Skeletal muscle cell (primary cell): ENCODE data around the gene MGAM2.

ENCODE experiments used
- DNase-seq: peaks from one replicate; pipeline ENCODE4 v3.0.0-alpha.2; 2010; ENCODE audit warnings: low read depth
- H3K4me3 ChIP-seq: 2 replicates; pipeline ENCODE4 v1.5.1; 2011; ENCODE audit warnings: low read depth, mild to moderate bottlenecking, control low read depth, low read length, moderate library complexity

Gene MGAM2

DNA sequence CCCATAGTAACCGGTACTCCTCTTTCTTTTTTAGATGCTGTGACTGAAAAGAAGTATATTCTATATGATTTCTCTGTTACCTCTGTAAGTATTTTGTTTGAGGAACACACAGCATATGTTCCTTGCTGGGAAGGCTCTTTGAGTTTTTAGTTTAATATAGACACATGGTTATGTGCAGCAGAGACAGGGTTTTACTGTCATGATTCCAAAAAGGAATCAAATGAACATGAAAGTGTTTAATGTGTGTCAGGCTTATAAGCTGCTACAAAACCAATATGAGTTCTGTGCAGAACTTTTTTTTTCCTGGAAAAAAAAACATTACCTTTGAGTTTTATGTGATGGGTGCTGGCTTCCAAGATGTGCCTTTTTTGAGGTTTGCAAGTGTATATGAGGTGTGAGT, 50.4 kb downstream of the MGAM2 start:
- DNase-seq, result no peak
- no peak overlapping the region for H3K4me3 ChIP-seq

DNA sequence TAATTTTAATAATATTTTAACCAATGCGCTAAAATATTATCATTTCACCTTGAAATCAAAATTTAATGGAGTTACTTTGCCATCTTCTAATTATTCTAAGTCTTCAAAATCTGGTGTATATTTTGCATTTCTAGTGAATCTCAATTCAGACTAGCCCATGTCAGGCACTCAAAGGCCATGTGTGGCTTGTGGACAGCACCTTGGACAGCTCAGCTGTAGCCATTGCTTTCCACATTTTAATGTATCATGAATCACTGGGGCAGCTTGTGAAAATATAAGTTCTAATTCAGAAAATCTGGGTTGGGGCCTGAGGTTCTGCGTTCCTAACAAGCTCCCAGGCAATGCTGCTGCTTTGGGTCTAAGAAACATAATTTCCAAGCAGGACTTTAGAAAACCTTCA, 57.2 kb downstream of the MGAM2 start:
- H3K4me3 ChIP-seq, result no peak overlapping the region
- no peak for DNase-seq

DNA sequence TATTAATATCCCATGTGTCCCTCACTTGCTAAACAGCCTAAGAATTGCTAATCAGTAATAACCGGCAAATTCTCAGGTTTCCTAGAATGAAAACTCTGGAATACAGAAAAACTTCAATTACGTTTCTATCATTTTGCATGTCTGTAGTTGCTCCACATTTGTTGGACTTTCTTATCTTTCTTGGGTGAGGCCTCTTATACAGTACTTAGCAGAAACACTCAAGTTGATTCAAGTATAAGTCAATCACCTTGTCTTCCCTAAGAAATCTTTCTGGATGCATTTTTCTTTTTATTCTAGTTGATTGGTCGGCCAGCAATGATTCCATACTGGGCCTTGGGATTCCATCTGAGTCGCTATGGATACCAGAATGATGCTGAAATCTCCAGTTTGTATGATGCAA, 61.4 kb downstream of the MGAM2 start:
- H3K4me3 ChIP-seq, result no peak overlapping the region
- no peak for DNase-seq

DNA sequence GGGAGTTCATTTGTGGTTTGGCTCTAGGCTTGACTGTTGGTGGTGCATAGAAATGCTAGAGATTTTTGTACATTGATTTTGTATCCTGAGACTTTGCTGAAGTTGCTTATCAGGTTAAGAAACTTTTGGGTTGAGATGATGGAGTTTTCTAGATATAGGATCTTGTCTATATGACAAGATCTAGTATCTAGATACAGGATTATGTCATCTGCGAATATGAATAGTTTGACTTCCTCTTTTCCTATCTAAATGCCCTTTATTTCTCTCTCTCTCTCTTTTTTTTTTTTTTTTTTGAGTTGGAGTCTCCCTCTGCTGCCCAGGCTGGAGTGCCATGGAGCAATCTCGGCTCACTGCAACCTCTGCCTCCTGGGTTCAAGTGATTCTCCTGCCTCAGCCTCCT, 62.9 kb downstream of the MGAM2 start:
- no peak for DNase-seq
- H3K4me3 ChIP-seq, result no peak overlapping the region

DNA sequence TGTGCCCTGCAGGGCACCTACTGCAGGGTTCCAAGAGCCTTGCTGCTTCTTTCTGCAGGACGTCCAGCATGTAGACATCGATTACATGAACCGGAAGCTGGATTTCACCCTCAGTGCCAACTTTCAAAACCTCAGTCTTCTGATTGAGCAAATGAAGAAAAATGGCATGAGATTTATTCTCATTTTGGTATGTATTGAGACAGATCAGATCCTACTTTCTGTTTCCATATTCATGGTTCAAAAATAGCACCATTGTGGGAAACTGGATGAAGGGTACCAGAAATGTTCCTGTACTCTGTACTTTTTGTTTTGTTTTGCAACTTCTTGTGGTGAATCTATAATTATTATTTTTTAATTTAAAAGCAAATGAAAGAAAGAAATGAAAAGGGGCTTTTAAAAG, 64.1 kb downstream of the MGAM2 start:
- no peak for DNase-seq

DNA sequence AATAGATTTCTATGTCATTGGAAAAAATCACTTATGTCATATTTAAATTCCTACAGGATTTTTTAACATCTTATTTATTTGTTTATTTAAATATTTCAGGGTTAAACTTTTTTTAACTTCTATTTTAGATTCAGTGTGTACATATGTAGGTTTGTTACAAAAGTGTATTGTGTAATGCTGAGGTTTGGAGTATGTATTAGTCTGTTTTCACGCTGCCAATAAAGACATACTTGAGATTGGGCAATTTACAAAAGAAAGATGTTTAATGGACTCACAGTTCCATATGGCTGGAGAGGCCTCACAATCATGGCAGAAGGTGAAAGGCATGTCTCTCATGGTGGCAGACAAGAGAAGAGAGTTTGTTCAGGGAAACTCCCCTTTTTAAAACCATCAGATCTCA, 65.4 kb downstream of the MGAM2 start:
- H3K4me3 ChIP-seq, result no peak overlapping the region
- DNase-seq, result no peak

More for the DNA sequence above, 64.1 kb downstream of the MGAM2 start:
- no peak overlapping the region for H3K4me3 ChIP-seq

DNA sequence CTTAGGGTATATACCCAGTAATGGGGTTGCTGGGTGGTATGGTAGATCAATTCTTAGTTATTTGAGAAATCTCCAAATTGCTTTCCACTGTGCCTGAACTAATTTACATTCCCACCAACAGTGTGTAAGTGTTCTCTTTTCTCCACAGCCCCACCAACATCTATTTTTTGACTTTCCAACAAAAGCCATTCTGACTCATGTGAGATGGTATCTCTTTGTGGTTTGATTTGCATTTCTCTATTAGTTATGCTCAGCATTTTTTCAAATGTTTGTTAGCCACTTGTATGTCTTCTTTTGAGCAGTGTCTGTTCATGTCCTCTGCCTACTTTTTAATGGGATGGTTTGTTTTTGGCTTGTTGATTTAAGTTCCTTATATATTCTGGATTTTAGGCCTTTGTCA, 66.4 kb downstream of the MGAM2 start:
- no peak for DNase-seq

DNA sequence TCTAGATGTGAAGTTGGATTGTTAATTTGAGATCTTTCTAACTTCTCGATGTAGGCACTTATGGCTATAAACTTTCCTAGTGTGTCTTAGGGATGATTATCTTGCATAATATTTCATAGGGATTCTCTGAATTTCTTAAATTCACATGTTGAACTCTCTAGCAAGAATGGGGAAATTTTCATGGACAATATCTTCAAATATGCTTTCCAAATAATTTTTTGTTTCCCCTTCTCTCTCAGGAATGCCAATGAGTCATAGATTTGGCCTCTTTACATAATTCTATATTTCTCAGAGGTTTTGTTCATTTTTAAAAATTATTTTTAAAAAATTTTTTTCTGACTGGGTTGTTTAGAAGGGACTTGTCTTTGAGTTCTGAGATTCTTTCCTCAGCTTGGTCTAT, 68.9 kb downstream of the MGAM2 start:
- H3K4me3 ChIP-seq, result no peak overlapping the region
- DNase-seq, result no peak

More for the DNA sequence above, 66.4 kb downstream of the MGAM2 start:
- H3K4me3 ChIP-seq, result no peak overlapping the region

DNA sequence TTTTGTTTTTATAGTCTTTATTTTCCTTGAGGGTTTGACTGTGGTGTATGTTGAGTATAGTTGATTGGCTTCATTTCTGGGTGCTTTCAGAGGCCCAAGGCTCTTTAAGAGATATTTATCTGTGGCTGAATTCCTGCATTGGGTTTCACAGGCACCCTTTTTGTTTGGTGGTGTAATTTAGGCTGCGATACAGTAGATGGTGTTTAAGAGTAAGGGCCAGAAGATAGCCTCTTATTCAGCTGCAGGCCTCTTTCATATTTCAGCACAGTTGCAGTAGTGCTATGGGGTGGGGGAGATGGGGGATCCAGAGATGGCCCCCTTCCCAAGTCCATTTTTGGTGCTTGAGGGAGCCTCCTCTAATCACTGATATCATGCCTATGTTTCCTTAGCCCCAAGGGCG, 69.7 kb downstream of the MGAM2 start:
- no peak for DNase-seq
- H3K4me3 ChIP-seq, result no peak overlapping the region

DNA sequence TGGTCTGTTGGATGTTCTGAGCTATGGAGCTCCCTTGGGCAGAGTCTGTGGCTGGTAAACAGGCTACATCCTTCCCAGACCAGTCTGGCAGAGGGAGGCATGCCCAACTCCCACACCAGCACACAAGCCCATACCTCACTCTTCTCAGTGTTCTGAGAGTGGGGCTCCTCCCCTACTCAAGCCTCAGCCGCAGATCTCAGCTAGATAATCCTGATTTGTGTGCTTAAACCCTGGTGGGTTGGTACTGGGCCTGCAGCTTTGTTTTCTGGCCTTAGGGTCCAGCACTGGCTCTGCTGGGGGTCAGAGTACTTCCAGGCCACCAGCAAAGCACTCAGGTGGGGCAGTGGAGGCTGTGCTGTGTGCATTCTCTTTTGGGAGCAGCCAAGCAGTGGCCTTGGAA, 70.4 kb downstream of the MGAM2 start:
- no peak for DNase-seq
- H3K4me3 ChIP-seq, result no peak overlapping the region

DNA sequence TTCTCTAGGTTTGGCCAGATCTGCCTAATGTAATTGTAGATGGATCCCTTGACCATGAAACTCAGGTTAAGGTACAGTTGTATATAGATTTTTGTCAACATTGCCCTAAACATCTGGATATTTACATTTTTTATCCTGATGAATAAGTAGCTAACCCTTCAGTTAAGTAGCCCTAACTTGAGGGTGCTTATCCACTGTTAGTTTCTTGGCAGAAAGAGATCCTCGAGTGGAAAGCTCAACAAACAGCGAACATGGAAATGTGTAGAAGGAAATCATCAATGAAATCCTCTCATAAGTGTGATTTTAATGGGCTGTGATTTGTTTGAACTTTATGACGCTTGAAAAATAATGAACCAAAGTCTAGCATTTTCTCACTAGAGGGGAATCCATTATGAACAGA, 73.6 kb downstream of the MGAM2 start:
- H3K4me3 ChIP-seq, result no peak overlapping the region

DNA sequence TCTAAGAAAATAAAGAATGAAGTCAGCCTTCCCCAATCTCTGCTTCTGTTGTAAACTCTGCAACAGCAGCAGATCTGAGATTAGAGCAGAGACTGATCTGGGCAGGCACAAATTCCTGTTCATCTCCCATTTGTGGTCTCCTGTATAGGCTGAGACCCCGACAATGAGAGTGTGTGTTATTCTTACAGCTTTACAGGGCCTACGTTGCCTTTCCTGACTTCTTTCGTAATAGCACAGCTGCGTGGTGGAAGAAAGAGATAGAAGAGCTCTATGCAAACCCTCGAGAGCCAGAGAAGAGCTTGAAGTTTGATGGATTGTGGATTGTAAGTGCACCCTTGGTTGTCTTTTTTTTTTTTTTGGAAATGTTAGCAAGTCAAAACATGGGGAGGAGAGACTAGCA, 74.3 kb downstream of the MGAM2 start:
- no peak overlapping the region for H3K4me3 ChIP-seq
- no peak for DNase-seq

More for the DNA sequence above, 73.6 kb downstream of the MGAM2 start:
- DNase-seq, result no peak

DNA sequence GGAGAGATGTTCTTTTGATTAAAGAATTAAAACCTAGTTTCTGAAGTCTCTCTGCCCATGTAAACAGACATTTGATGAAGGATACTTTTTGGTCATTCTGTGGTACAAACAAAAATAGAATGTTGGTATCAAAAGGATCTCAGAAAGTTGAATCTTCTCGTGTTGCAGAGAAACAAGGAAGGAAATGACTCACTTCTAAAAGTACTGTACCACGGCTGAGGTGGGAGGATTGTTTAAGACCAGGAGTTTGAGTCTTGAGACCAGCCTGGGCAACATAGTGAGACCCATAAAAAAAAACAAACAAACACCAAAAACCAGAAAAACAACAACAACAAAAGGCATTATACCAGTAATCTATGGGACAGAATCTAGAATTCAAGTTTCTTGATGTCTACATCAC, 76.6 kb downstream of the MGAM2 start:
- no peak overlapping the region for H3K4me3 ChIP-seq
- DNase-seq, result no peak

DNA sequence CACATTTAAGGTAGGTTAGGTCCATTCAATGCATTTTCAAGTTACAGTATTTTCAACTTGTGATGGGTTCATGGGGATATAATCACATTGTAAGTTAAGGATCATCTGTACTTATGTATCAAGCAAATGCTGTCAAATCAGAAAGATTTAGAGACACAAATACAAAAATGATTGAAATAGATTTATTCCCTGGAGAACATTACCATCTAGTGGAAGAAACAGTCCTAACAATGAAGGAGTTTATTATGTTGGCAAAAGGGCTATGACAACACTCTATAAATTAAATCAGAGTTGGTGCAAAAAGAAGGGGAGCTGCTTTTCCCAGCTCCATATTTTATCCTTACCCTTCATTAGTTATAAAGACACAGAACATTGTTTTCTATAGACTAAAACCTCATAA, 77.3 kb downstream of the MGAM2 start:
- no peak overlapping the region for H3K4me3 ChIP-seq
- no peak for DNase-seq

DNA sequence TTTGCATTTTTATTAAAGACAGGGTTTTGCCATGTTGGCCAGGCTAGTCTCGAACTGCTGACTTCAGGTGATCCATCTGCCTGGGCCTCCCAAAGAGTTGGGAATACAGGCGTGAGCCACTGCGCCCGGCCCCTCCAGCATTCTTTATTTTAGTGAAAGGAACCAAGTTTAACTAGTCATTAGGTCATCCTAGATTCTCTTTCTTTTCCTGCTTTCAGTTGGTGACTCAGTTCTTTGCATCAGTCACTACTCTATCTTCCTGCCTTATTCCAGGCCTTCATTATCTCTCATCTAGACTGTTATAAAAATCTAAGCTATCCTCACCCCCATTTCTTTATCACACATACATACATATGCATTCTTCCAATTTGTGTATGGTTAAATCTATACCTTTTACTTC, 82.7 kb downstream of the MGAM2 start:
- no peak for DNase-seq
- H3K4me3 ChIP-seq, result no peak overlapping the region

DNA sequence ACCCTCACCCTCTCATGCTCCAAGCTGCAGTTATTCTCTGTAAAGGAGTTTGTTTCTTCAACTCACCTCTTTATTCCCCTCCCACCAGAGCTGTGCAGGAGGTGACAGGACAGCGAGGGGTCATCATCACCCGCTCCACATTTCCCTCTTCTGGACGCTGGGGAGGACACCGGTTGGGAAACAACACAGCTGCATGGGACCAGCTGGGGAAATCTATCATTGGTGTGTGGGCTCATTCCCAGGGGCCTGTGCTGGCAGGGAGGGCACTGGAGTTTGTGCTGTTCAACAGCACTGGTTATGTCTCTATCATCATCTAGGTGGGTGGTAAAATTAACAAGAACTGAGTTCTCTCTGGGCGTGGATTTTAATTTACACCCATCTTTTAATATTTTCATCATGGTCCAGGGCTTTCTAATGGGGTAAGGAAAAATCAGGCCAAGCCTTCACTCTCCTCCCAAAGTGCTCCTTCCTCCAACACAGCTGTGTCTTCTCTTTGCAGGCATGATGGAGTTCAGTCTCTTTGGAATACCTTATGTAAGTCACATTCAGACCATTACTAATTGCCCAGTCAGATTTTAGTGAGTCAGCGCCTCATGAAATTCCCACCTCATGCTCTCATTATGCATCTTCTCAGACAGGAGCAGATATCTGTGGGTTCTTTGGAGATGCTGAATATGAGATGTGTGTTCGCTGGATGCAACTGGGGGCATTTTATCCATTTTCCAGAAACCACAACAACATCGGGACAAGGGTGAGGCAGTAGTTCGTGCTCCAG, 84.7 kb downstream of the MGAM2 start:
- DNase-seq, result no peak
- H3K4me3 ChIP-seq, result no peak overlapping the region

DNA sequence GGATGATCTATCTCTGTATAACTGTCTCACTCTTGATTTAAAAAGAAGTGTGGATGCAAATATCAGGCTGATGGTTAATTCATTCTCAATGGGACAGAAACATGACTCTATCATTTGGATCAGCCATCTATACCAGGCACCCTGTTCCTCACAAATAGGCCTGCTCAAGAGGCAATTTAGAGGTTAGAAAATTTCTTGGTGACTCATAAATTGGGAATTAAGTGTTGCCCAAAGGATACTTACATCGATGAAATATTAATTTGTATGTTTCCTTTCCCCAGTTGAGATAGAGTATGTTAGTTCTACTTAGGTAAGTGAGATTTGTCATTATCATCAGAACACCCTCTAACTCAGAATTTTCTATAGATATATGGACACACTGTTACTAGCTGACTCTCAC, 88.7 kb downstream of the MGAM2 start:
- DNase-seq, result no peak

DNA sequence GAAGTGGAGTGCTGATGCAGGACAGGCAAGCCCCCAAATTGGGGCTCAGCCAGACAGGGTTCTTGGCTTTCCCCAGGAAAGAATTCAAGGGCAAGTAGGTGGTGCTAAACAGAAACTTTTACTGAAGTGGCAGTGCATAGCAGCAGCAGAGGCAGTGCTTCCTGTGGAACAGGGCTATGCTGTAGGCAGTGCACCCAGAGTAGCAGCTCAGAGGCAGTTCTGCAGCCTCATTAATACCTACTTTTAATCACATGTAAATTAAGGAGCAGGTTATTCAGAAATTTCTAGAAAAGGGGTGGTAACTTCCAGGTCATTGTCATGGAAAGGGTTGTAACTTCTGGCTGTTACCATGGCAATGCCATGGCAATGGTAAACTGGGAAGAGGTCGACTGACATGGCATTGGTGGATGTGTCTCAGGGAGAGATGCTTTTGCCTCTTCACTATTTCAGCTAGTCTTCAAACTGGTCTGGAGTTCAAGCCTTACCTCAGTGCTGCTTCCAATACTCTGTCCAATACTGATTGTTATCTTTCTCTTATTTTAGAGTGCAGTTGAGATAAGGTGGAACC, 117.1 kb downstream of the MGAM2 start:
- H3K4me3 ChIP-seq, result no peak overlapping the region
- DNase-seq, result no peak

More for the DNA sequence above, 88.7 kb downstream of the MGAM2 start:
- H3K4me3 ChIP-seq, result no peak overlapping the region

DNA sequence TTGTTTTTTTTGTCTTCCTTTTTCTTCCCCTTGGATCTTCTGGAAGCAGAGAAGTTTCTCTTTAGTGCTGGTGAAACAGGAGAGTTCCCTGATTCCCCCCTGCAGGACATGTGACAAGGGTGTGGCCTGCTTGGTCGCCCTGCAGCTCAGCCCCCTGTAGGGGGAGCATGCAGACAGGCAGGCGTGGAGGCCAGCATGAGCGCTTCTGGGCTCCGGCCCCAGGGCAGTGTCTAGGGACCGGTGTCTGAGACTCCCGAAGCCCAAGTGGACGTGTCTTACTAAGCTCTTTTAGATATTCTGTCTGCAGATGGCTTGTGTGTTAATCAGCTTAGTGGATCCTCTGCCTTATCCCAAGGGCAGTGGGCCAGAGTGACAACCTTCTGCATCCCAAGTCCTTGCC, 120.2 kb downstream of the MGAM2 start:
- DNase-seq, result no peak

DNA sequence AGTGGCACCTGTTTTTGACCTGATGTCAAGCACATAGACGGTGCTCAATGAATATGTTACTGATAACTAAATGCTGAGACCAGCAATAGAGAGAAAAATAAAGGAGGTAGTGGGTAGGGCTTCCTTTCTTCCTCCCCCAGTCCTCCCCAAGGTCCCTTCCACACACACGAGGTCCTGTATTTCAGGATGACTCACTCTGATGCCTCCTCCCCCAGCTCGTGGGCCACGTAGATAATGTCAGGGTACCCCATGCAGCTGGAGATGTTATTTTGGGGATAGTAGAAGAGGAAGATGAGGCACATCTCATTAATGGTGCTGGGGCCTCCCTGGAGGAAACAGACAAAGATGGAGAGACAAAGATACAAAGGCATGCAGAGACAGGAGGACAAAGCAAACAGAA, 129.0 kb downstream of the MGAM2 start:
- no peak for DNase-seq
- no peak overlapping the region for H3K4me3 ChIP-seq

More for the DNA sequence above, 120.2 kb downstream of the MGAM2 start:
- H3K4me3 ChIP-seq, result no peak overlapping the region

DNA sequence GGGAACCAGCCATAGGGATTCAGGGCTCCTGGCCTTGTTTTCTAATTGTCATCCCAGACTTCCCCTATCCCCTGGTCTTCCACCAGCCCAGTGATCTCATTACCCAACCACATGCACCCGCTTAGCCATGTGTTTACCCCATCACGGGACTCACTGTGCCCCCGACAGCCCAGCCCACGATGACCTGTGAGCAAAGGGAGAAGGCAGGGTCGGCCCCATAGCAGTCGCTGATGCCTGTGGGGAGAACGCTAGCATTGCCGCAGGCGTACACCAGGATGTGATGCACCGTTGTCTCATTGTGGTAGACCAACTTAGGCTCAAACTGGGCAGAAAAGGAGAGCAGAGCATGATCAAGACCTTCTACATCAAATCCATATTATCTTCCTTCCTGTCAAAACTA, 132.3 kb downstream of the MGAM2 start:
- DNase-seq, result no peak
- H3K4me3 ChIP-seq, result no peak overlapping the region
